Liver (tissue), 9 donors: ENCODE results near the gene OR9G1. TPM values are rescaled to one million over a fixed set of nuclear protein-coding genes. Genes with fewer than 3 reads are reported as not detected.

Experiments used
- DNase-seq: peaks from one replicate; pipeline ENCODE4 v3.0.0-alpha.2; 2017; ENCODE audit warnings: low spot score
- H3K27ac ChIP-seq, 2 donors: one replicate each; pipeline ENCODE4 v1.7.0; 2013; ENCODE audit warnings: inconsistent platforms in 2 of 2, low read length in 2 of 2, control low read depth in 1 of 2, low read depth in 1 of 2, mild to moderate bottlenecking in 1 of 2
- H3K27me3 ChIP-seq, 4 donors: one replicate each; pipeline versions ENCODE4 v1.6.1 to v1.7.0; 2013; ENCODE audit warnings: low read length in 3 of 4, inconsistent platforms in 1 of 4, mild to moderate bottlenecking in 1 of 4, moderate library complexity in 1 of 4; ENCODE audit not compliant: control insufficient read depth in 4 of 4, insufficient read depth in 4 of 4
- H3K36me3 ChIP-seq, 4 donors: one replicate each; pipeline versions ENCODE4 v1.6.1 to v1.7.0; 2013; ENCODE audit warnings: low read length in 3 of 4, mild to moderate bottlenecking in 3 of 4, low read depth in 1 of 4, moderate library complexity in 1 of 4; ENCODE audit not compliant: control insufficient read depth in 4 of 4, insufficient read depth in 3 of 4
- H3K4me1 ChIP-seq, 4 donors: one replicate each; pipeline versions ENCODE4 v1.6.1 to v1.7.0; 2013; ENCODE audit warnings: low read length in 3 of 4, mild to moderate bottlenecking in 3 of 4, moderate library complexity in 1 of 4; ENCODE audit not compliant: control insufficient read depth in 4 of 4, insufficient read depth in 4 of 4
- H3K4me3 ChIP-seq, 3 donors: one replicate each; pipeline versions ENCODE4 v1.6.1 to v1.7.0; 2013; ENCODE audit warnings: low read length in 3 of 3, control low read depth in 1 of 3, low read depth in 1 of 3, mild to moderate bottlenecking in 1 of 3
- H3K9ac ChIP-seq, 2 donors: one replicate each; pipeline ENCODE4 v1.7.0; 2013; ENCODE audit warnings: low read length in 2 of 2, mild to moderate bottlenecking in 2 of 2, moderate library complexity in 2 of 2, control low read depth in 1 of 2, low read depth in 1 of 2
- H3K9me3 ChIP-seq, 4 donors: one replicate each; pipeline versions ENCODE4 v1.6.1 to v1.7.0; 2013; ENCODE audit warnings: low read length in 3 of 4; ENCODE audit not compliant: control insufficient read depth in 4 of 4
- CTCF ChIP-seq: fragments of 150-350 bp; IDR thresholded peaks from 2 replicates; pipeline ENCODE4 v1.5.1; 2017; ENCODE audit warnings: improper control_type of control experiment, low read depth, low read length; ENCODE audit not compliant: missing input control
- EGR1 ChIP-seq, 2 donors: IDR thresholded peaks; 2 replicates each; pipeline ENCODE4 v1.6.1; 2016 to 2018; ENCODE audit warnings: antibody characterized with exemption in 2 of 2, low read depth in 2 of 2
- FOXA1 ChIP-seq: IDR thresholded peaks from 2 replicates; pipeline ENCODE4 v1.6.1; 2016; ENCODE audit warnings: antibody characterized with exemption
- FOXA2 ChIP-seq: IDR thresholded peaks from 2 replicates; pipeline ENCODE4 v1.6.1; 2016; ENCODE audit warnings: antibody characterized with exemption
- GABPA ChIP-seq, 2 donors: IDR thresholded peaks in 1 of 2; conservative IDR thresholded peaks in 1 of 2; 2 replicates each; pipeline ENCODE4 v1.6.1; 2016; ENCODE audit warnings: antibody characterized with exemption in 2 of 2, mild to moderate bottlenecking in 1 of 2, moderate library complexity in 1 of 2
- HNF4A ChIP-seq, 2 donors: conservative IDR thresholded peaks; 2 replicates each; pipeline ENCODE4 v1.6.1; 2016; ENCODE audit warnings: antibody characterized with exemption in 2 of 2, mild to moderate bottlenecking in 2 of 2
- HNF4G ChIP-seq: IDR thresholded peaks from 2 replicates; pipeline ENCODE4 v1.6.1; 2016; ENCODE audit warnings: antibody characterized with exemption
- JUND ChIP-seq, 2 donors: IDR thresholded peaks; 2 replicates each; pipeline ENCODE4 v1.6.1; 2016; ENCODE audit warnings: antibody characterized with exemption in 2 of 2
- MAX ChIP-seq: IDR thresholded peaks from 2 replicates; pipeline ENCODE4 v1.6.1; 2016; ENCODE audit warnings: antibody characterized with exemption
- NR2F2 ChIP-seq: IDR thresholded peaks from 2 replicates; pipeline ENCODE4 v1.6.1; 2016; ENCODE audit warnings: antibody characterized with exemption
- RAD21 ChIP-seq, 2 donors: IDR thresholded peaks; 2 replicates each; pipeline ENCODE4 v1.6.1; 2016; ENCODE audit warnings: antibody characterized with exemption in 2 of 2, mild to moderate bottlenecking in 2 of 2
- SP1 ChIP-seq: IDR thresholded peaks from 2 replicates; pipeline ENCODE4 v1.6.1; 2018; ENCODE audit warnings: antibody characterized with exemption, mild to moderate bottlenecking
- TAF1 ChIP-seq: conservative IDR thresholded peaks from 2 replicates; pipeline ENCODE4 v1.6.1; 2016; ENCODE audit warnings: antibody characterized with exemption, mild to moderate bottlenecking
- YY1 ChIP-seq: IDR thresholded peaks from 2 replicates; pipeline ENCODE4 v1.6.1; 2016; ENCODE audit warnings: antibody characterized with exemption, mild to moderate bottlenecking
- WGBS: extraction: QIAGEN DNeasy Blood & Tissue Kit; methylation state at CpG from one replicate; pipeline ENCODE4 v1.1.7; 2013; 5-methylcytosine and 5-hydroxymethylcytosine counted together
- polyA plus RNA-seq, 2 donors: library from polyadenylated mRNA; stranded (reverse) in 1 of 2; unstranded in 1 of 2; fragments of 200-250 nt in 1 of 2; fragments of >200 nt in 1 of 2; fragmentation: Nextera tagmentation in 1 of 2; extraction: Ambion mirVana in 1 of 2; gene quantifications; one replicate each; pipeline versions ENCODE4 v1.2.1 to v1.2.3, GENCODE V29; 2013 to 2015
- total RNA-seq, 2 donors: library from RNA; depleted of rRNA; stranded (reverse); fragments of >200 nt; gene quantifications; one replicate each; pipeline ENCODE4 v1.2.3, GENCODE V29; 2014
- TF ChIP-seq, protein P1 (sequence below): IDR thresholded peaks from 2 replicates; pipeline ENCODE4 v1.6.1; 2016; ENCODE audit warnings: antibody characterized with exemption
- TF ChIP-seq, protein P2 (sequence below): IDR thresholded peaks from 2 replicates; pipeline ENCODE4 v1.6.1; 2016; ENCODE audit warnings: antibody characterized with exemption, mild to moderate bottlenecking
- donor health status: healthy.
- donor health status: healthy.
- donor health status: healthy.
- donor health status: healthy.
- donor health status: healthy.

Gene OR9G1
- total RNA-seq (not detected), polyA plus RNA-seq (not detected)

- Histone ChIP-seq H3K4me1 (no peaks in the 10 kb centered on the region), H3K27ac (no peak within 1 kb of the TSS), H3K9ac (no peak within 1 kb of the TSS), H3K9me3 (no peaks in the 10 kb centered on the region), H3K36me3 (no peaks in the 10 kb centered on the region), H3K4me3 (no peak within 1 kb of the TSS), H3K27me3 (no peaks in the 10 kb centered on the region)
- no peak for DNase-seq
- 86% methylated on average over 1 of the region's 1 CpG for WGBS
- TF ChIP-seq HNF4G (no peak), JUND (IDR thresholded peaks at IDR 0.05) (no peak), YY1 (no peak), TAF1 (no peak), FOXA2 (no peak), GABPA (IDR thresholded peaks at IDR 0.05 in 1 of 2, conservative IDR thresholded peaks at IDR 0.05 in 1 of 2) (no peak)
These were observed at the start of gene OR9G1 for GRCh38 chr11:56698795-56699194. OR9G1 (plus strand) TSS chr11:56699095; CDS start chr11:56700388, 1,293 bp downstream.

DNA sequence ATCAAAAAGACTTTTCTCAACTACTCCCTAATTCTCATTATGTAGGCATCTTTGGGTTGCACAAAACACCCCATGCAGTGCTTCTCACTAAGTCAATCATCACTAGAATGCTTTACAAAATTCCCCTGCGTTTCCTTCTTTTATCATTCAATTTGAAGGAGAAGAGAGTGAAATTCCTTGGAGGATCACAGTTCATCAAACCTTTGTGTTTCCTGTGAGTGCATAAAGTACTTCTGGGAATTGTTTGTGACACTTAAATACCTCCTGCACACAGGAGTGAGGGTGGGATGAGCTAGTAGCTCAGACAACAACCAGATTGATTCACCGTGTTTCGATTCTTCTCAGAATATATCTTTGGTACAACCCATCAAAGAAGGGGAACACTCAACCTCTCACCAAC lies 39.1 kb upstream of the OR9G1 start:
- TF ChIP-seq EGR1 (IDR thresholded peaks at IDR 0.05; ENCODE audit: low read depth in 2 of 2) (no peak), GABPA (IDR thresholded peaks at IDR 0.05 in 1 of 2, conservative IDR thresholded peaks at IDR 0.05 in 1 of 2) (no peak), FOXA2 (no peak)
- Histone ChIP-seq H3K27me3 (peaks cover 0 to 3% (median 0%) of the 10 kb centered on the region in 4 donors), H3K9ac (no peak overlapping the region), H3K9me3 (no peaks in the 10 kb centered on the region), H3K36me3 (no peaks in the 10 kb centered on the region), H3K4me3 (no peak overlapping the region), H3K27ac (no peak overlapping the region), H3K4me1 (no peaks in the 10 kb centered on the region)
- no peak for DNase-seq
- WGBS: 17% methylated on average over 3 of the region's 3 CpGs

DNA sequence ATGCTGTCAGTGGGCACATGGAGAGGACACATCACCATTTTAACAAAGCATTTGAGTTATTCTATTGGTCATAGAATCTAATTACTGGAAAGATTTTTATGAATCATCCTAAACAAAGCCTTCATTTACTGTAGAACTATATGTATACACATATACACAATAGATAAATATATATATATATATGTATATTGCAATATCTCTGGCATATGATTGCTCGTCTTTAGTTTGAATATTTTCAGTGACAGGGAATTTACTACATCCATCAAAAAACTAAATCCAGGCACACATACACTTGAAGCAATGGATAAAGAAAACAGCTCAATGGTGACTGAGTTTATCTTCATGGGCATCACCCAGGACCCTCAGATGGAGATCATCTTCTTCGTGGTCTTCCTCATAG lies 35.5 kb upstream of the OR9G1 start, which contains the start of gene OR5AR1:
Gene OR5AR1, plus strand, starts transcription at position 301 of the 400 bp plus-strand sequence. Its CDS starts 0 bp downstream, at position 301.
- no peak for DNase-seq
- no peaks in the 10 kb centered on the region for H3K4me1 ChIP-seq
- H3K36me3 ChIP-seq: no peaks in the 10 kb centered on the region
- no peaks in the 10 kb centered on the region for H3K9me3 ChIP-seq
- H3K27me3 ChIP-seq: peaks cover 0 to 3% (median 0%) of the 10 kb centered on the region in 4 donors
- TF ChIP-seq, protein P1, sequence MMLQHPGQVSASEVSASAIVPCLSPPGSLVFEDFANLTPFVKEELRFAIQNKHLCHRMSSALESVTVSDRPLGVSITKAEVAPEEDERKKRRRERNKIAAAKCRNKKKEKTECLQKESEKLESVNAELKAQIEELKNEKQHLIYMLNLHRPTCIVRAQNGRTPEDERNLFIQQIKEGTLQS: no peak
- TF ChIP-seq NR2F2: no peak
- no peak for TF ChIP-seq FOXA1
- TF ChIP-seq CTCF: no peak
- TF ChIP-seq SP1: no peak
- no peak for TF ChIP-seq YY1
- TF ChIP-seq HNF4A (conservative IDR thresholded peaks at IDR 0.05): no peak
- TF ChIP-seq GABPA (IDR thresholded peaks at IDR 0.05 in 1 of 2, conservative IDR thresholded peaks at IDR 0.05 in 1 of 2): no peak
- TF ChIP-seq RAD21 (IDR thresholded peaks at IDR 0.05): no peak
- TF ChIP-seq, protein P2, sequence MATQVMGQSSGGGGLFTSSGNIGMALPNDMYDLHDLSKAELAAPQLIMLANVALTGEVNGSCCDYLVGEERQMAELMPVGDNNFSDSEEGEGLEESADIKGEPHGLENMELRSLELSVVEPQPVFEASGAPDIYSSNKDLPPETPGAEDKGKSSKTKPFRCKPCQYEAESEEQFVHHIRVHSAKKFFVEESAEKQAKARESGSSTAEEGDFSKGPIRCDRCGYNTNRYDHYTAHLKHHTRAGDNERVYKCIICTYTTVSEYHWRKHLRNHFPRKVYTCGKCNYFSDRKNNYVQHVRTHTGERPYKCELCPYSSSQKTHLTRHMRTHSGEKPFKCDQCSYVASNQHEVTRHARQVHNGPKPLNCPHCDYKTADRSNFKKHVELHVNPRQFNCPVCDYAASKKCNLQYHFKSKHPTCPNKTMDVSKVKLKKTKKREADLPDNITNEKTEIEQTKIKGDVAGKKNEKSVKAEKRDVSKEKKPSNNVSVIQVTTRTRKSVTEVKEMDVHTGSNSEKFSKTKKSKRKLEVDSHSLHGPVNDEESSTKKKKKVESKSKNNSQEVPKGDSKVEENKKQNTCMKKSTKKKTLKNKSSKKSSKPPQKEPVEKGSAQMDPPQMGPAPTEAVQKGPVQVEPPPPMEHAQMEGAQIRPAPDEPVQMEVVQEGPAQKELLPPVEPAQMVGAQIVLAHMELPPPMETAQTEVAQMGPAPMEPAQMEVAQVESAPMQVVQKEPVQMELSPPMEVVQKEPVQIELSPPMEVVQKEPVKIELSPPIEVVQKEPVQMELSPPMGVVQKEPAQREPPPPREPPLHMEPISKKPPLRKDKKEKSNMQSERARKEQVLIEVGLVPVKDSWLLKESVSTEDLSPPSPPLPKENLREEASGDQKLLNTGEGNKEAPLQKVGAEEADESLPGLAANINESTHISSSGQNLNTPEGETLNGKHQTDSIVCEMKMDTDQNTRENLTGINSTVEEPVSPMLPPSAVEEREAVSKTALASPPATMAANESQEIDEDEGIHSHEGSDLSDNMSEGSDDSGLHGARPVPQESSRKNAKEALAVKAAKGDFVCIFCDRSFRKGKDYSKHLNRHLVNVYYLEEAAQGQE: no peak
- TF ChIP-seq TAF1: no peak
- no peak for TF ChIP-seq EGR1 (IDR thresholded peaks at IDR 0.05; ENCODE audit: low read depth in 2 of 2)
- no peak for TF ChIP-seq FOXA2
- no peak for TF ChIP-seq MAX
- H3K4me3 ChIP-seq: no peak within 1 kb of the TSS
- WGBS: 58% methylated on average over 2 of the region's 2 CpGs
- H3K9ac ChIP-seq: no peak within 1 kb of the TSS
- H3K27ac ChIP-seq: no peak within 1 kb of the TSS
